Measurements from ENCODE around the gene ESF1.

Gene ESF1

GRCh38 chr20:13670160-13670559 lies 114.6 kb downstream of the ESF1 start:
- Histone ChIP-seq H3K9me3 (ENCODE audit: control insufficient read depth, low read length) (no peaks in the 10 kb centered on the region), H3K18ac (ENCODE audit: low read depth in 1 of 2, low read length in 2 of 2) (no peak overlapping the region), H2AFZ (ENCODE audit: low read depth, low read length) (no peak overlapping the region), H4K8ac (ENCODE audit: low read length) (no peak overlapping the region), H3K36me3 (ENCODE audit: control insufficient read depth in 1 of 2, insufficient read depth in 2 of 2, low read depth in 1 of 2, low read length in 2 of 2) (no peaks in the 10 kb centered on the region), H4K91ac (ENCODE audit: low read length) (no peak overlapping the region), H3K79me1 (replicated peaks; ENCODE audit: low read length, poor library complexity, severe bottlenecking) (no peaks in the 10 kb centered on the region), H2BK12ac (ENCODE audit: low read length in 2 of 2) (no peak overlapping the region), H2BK5ac (ENCODE audit: low read depth, low read length, poor library complexity, severe bottlenecking) (no peak overlapping the region), H3K9ac (ENCODE audit: low read length) (no peak overlapping the region), H2BK15ac (ENCODE audit: low read depth, poor library complexity, severe bottlenecking) (no peak overlapping the region), H3K14ac (ENCODE audit: low read length in 2 of 2) (no peak overlapping the region), H2AK5ac (ENCODE audit: low read length, severe bottlenecking) (no peak overlapping the region), H3K27ac (ENCODE audit: low read length, poor library complexity, severe bottlenecking) (no peak overlapping the region), H2BK120ac (ENCODE audit: low read depth, low read length) (no peak overlapping the region), H3K4me3 (ENCODE audit: insufficient read depth in 1 of 2, low read depth in 1 of 2, low read length in 2 of 2) (no peak overlapping the region), H3K27me3 (ENCODE audit: control insufficient read depth in 1 of 2, insufficient read depth in 1 of 2, low read length in 2 of 2) (no peaks in the 10 kb centered on the region), H3K4me1 (ENCODE audit: control insufficient read depth, insufficient read depth, low read depth, low read length) (no peaks in the 10 kb centered on the region), H3K4me2 (ENCODE audit: low read length, poor library complexity, severe bottlenecking) (no peak overlapping the region), H3K4ac (ENCODE audit: low read depth in 1 of 2, low read length in 2 of 2) (no peak overlapping the region), H3K23ac (ENCODE audit: low read length in 2 of 2) (no peak overlapping the region)
- no peak for DNase-seq

- H3K4ac ChIP-seq (ENCODE audit: low read depth in 1 of 2, low read length in 2 of 2): no peak overlapping the region
- no peaks in the 10 kb centered on the region for H3K36me3 ChIP-seq (ENCODE audit: control insufficient read depth in 1 of 2, insufficient read depth in 2 of 2, low read depth in 1 of 2, low read length in 2 of 2)
- no peak overlapping the region for H4K91ac ChIP-seq (ENCODE audit: low read length)
- no peak overlapping the region for H3K4me2 ChIP-seq (ENCODE audit: low read length, poor library complexity, severe bottlenecking)
- H2BK15ac ChIP-seq (ENCODE audit: low read depth, poor library complexity, severe bottlenecking): no peak overlapping the region
- no peak overlapping the region for H4K8ac ChIP-seq (ENCODE audit: low read length)
- no peak overlapping the region for H2AK5ac ChIP-seq (ENCODE audit: low read length, severe bottlenecking)
- H2BK12ac ChIP-seq (ENCODE audit: low read length in 2 of 2): no peak overlapping the region
- H3K79me1 ChIP-seq (replicated peaks; ENCODE audit: low read length, poor library complexity, severe bottlenecking): no peaks in the 10 kb centered on the region
- no peak for DNase-seq
- no peak overlapping the region for H3K18ac ChIP-seq (ENCODE audit: low read depth in 1 of 2, low read length in 2 of 2)
- H3K4me3 ChIP-seq (ENCODE audit: insufficient read depth in 1 of 2, low read depth in 1 of 2, low read length in 2 of 2): no peak overlapping the region
- no peaks in the 10 kb centered on the region for H3K9me3 ChIP-seq (ENCODE audit: control insufficient read depth, low read length)
- H2BK5ac ChIP-seq (ENCODE audit: low read depth, low read length, poor library complexity, severe bottlenecking): no peak overlapping the region
- H3K9ac ChIP-seq (ENCODE audit: low read length): no peak overlapping the region
- H2BK120ac ChIP-seq (ENCODE audit: low read depth, low read length): no peak overlapping the region
- 93% methylated on average over 5 of the region's 7 CpGs for WGBS
- H3K23ac ChIP-seq (ENCODE audit: low read length in 2 of 2): no peak overlapping the region
- H2AFZ ChIP-seq (ENCODE audit: low read depth, low read length): no peak overlapping the region
- no peak overlapping the region for H3K14ac ChIP-seq (ENCODE audit: low read length in 2 of 2)
- no peak overlapping the region for H3K27ac ChIP-seq (ENCODE audit: low read length, poor library complexity, severe bottlenecking)
- H3K27me3 ChIP-seq (ENCODE audit: control insufficient read depth in 1 of 2, insufficient read depth in 1 of 2, low read length in 2 of 2): peaks cover 0 to 5% of the 10 kb centered on the region in 2 experiments
- H3K4me1 ChIP-seq (ENCODE audit: control insufficient read depth, insufficient read depth, low read depth, low read length): no peaks in the 10 kb centered on the region
Observed at GRCh38 chr20:13665709-13666395, 118.9 kb downstream of the ESF1 start.

Data from mesenchymal stem cell (in vitro differentiated cells and primary cell).